Dedifferentiated amniotic fluid mesenchymal stem cell (primary cell): ENCODE results near the gene SPG7.
"Not testable (repeated sequence)": the region's sequence is repeated elsewhere in the genome, so short reads cannot be mapped to it uniquely, and the experiment has no call there.

ENCODE experiments used
- DNase-seq: peaks from one replicate; pipeline ENCODE4 v3.0.0-alpha.2; 2016; ENCODE audit errors: extremely low spot score

The SPG7 gene

GRCh38 chr16:89579351-89579750 is 71.1 kb downstream of the SPG7 start:
- DNase-seq: no peak

GRCh38 chr16:89581045-89581695 is 73.0 kb downstream of the SPG7 start:
- DNase-seq: peak; percentile 99

- no peak for DNase-seq
These were observed 73.8 kb downstream of the SPG7 start for GRCh38 chr16:89581861-89582563.

- DNase-seq: no peak
These were observed 74.5 kb downstream of the SPG7 start for GRCh38 chr16:89582614-89583196.

- DNase-seq: no peak
These were observed 75.1 kb downstream of the SPG7 start for GRCh38 chr16:89583197-89583894.

GRCh38 chr16:89583895-89584644 is 75.9 kb downstream of the SPG7 start:
- DNase-seq: no peak

GRCh38 chr16:89584768-89585549 is 76.8 kb downstream of the SPG7 start:
- no peak for DNase-seq

GRCh38 chr16:89586218-89586617 is 78.0 kb downstream of the SPG7 start:
- no peak for DNase-seq

- DNase-seq: no peak
These were observed 78.7 kb downstream of the SPG7 start for GRCh38 chr16:89586853-89587252.

GRCh38 chr16:89587676-89588075 is 79.5 kb downstream of the SPG7 start:
- not testable (repeated sequence) for DNase-seq

- DNase-seq: no peak
These were observed 80.4 kb downstream of the SPG7 start for GRCh38 chr16:89588413-89589109.

- no peak for DNase-seq
These were observed 81.2 kb downstream of the SPG7 start for GRCh38 chr16:89589241-89589926.

- DNase-seq: no peak
These were observed 85.6 kb downstream of the SPG7 start for GRCh38 chr16:89593841-89594240.

GRCh38 chr16:89595330-89596060 is 87.3 kb downstream of the SPG7 start:
- DNase-seq: no peak

- DNase-seq: no peak
These were observed 88.0 kb downstream of the SPG7 start for GRCh38 chr16:89596061-89596689.

- DNase-seq: no peak
These were observed 88.9 kb downstream of the SPG7 start for GRCh38 chr16:89596957-89597649.

GRCh38 chr16:89598199-89598598 is 90.0 kb downstream of the SPG7 start:
- DNase-seq: no peak

- no peak for DNase-seq
These were observed 91.3 kb downstream of the SPG7 start for GRCh38 chr16:89599451-89599858.
